Activated T-helper 9 cell treated with anti-CD3 and anti-CD28 coated beads, Interleukin-2, amount 50 U/mL, for 16 hours (primary cell): Measurements from ENCODE around the gene MEI4.
"Not testable (repeated sequence)": the region's sequence is repeated elsewhere in the genome, so short reads cannot be mapped to it uniquely, and the experiment has no call there.

Source experiments
- DNase-seq: peaks from one replicate; pipeline ENCODE4 v3.0.0-alpha.2; 2020; ENCODE audit warnings: low read depth

MEI4 gene

GRCh38 chr6:77816766-77817270 is 164.0 kb downstream of the MEI4 start:
- DNase-seq: no peak

- no peak for DNase-seq
Measured at GRCh38 chr6:77822265-77822664, 169.4 kb downstream of the MEI4 start.

- no peak for DNase-seq
Measured at GRCh38 chr6:77825204-77825603, 172.4 kb downstream of the MEI4 start.

GRCh38 chr6:77829736-77830135 is 176.9 kb downstream of the MEI4 start:
- no peak for DNase-seq

- DNase-seq: not testable (repeated sequence)
Measured at GRCh38 chr6:77833749-77834148, 180.9 kb downstream of the MEI4 start.

- no peak for DNase-seq
Measured at GRCh38 chr6:77834591-77834996, 181.8 kb downstream of the MEI4 start.

GRCh38 chr6:77837034-77837784 is 184.4 kb downstream of the MEI4 start:
- DNase-seq: no peak

- DNase-seq: no peak
Measured at GRCh38 chr6:77839292-77839691, 186.5 kb downstream of the MEI4 start.

- no peak for DNase-seq
Measured at GRCh38 chr6:77844822-77845221, 192.0 kb downstream of the MEI4 start.

- no peak for DNase-seq
Measured at GRCh38 chr6:77853401-77853800, 200.6 kb downstream of the MEI4 start.

GRCh38 chr6:77856391-77856790 is 203.6 kb downstream of the MEI4 start:
- DNase-seq: no peak

- no peak for DNase-seq
Measured at GRCh38 chr6:77857421-77857820, 204.6 kb downstream of the MEI4 start.

- DNase-seq: no peak
Measured at GRCh38 chr6:77876300-77876699, 223.5 kb downstream of the MEI4 start.

- no peak for DNase-seq
Measured at GRCh38 chr6:77879527-77879926, 226.7 kb downstream of the MEI4 start.

GRCh38 chr6:77880501-77880900 is 227.7 kb downstream of the MEI4 start:
- DNase-seq: no peak

GRCh38 chr6:77883851-77884250 is 231.0 kb downstream of the MEI4 start:
- DNase-seq: no peak

- no peak for DNase-seq
Measured at GRCh38 chr6:77893391-77893790, 240.6 kb downstream of the MEI4 start.

GRCh38 chr6:77906070-77906469 is 253.2 kb downstream of the MEI4 start:
- no peak for DNase-seq

GRCh38 chr6:77910826-77911225 is 258.0 kb downstream of the MEI4 start:
- DNase-seq: no peak

GRCh38 chr6:77926198-77926751 is 273.4 kb downstream of the MEI4 start:
- DNase-seq: no peak

GRCh38 chr6:77930382-77930781 is 277.5 kb downstream of the MEI4 start:
- no peak for DNase-seq

- no peak for DNase-seq
Measured at GRCh38 chr6:77930952-77931351, 278.1 kb downstream of the MEI4 start.

GRCh38 chr6:77962070-77962469 is 309.2 kb downstream of the MEI4 start:
- no peak for DNase-seq

- no peak for DNase-seq
Measured at GRCh38 chr6:77965449-77965848, 312.6 kb downstream of the MEI4 start.
